ENCODE measurements around the gene SMARCA1. TPM values are rescaled to one million over a fixed set of nuclear protein-coding genes. Genes with fewer than 3 reads are reported as not detected.

The SMARCA1 gene
- total RNA-seq, 2 experiments from 2014 or later, result not detected

Other genes with a start within 250 kb of the SMARCA1 start
- gene OCRL, start 16.8 kb upstream of the SMARCA1 start, total RNA-seq, result 1 to 10 TPM; 1.9 to 2.1 TPM
- under 1 TPM; 0.15 TPM for gene APLN, start 131.5 kb upstream of the SMARCA1 start, total RNA-seq
- 1 to 10 TPM; 1.7 to 2.1 TPM for gene XPNPEP2, start 215.5 kb upstream of the SMARCA1 start, total RNA-seq